B cell (primary cell): ENCODE results near the gene TBX21. TPM values are rescaled to one million over a fixed set of nuclear protein-coding genes. Genes with fewer than 3 reads are reported as not detected.

Experiments used
- ATAC-seq: fragments of 200-7000 bp; cut with Tn5 transposase; one replicate; pipeline ENCODE4 v1.10.0; 2021; ENCODE audit warnings: low read depth, mild to moderate bottlenecking, moderate number of reproducible peaks, moderate library complexity
- CTCF ChIA-PET: fragments of 350-600 bp; sonication (Branson Sonifier 250); formaldehyde crosslinking; loops from one replicate; lab custom pipeline; 2021; ENCODE audit warnings: antibody characterized with exemption, inconsistent platforms; lab: Charles Lee
- POLR2A ChIA-PET: fragments of 350-600 bp; sonication (Branson Sonifier 250); formaldehyde crosslinking; loops from one replicate; lab custom pipeline; 2021; ENCODE audit warnings: antibody characterized with exemption; lab: Charles Lee
- DNase-seq: peaks from one replicate; pipeline ENCODE4 v3.0.0; 2013
- H2AFZ ChIP-seq: 2 replicates; pipeline ENCODE4 v1.6.1; 2012; ENCODE audit warnings: mild to moderate bottlenecking, low read depth, low read length; ENCODE audit not compliant: insufficient read depth, poor library complexity, severe bottlenecking
- H3K27ac ChIP-seq, 2 donors: 1 replicate in 1 of 2; 2 replicates in 1 of 2; pipeline ENCODE4 v1.5.1; 2012 to 2013; ENCODE audit warnings: low read length in 2 of 2, mild to moderate bottlenecking in 2 of 2, moderate library complexity in 1 of 2
- H3K27me3 ChIP-seq, 4 experiments: fragments of 200-600 bp in 1 of 4; sonication (generic) in 1 of 4; replicated peaks in 1 of 4; 1 replicate in 2 of 4; 2 replicates in 2 of 4; pipeline versions ENCODE4 v1.6.1 to v1.7.0; 2013 to 2016; ENCODE audit warnings: low read length in 3 of 4, mild to moderate bottlenecking in 2 of 4, mixed read lengths in 1 of 4, moderate library complexity in 1 of 4; ENCODE audit not compliant: insufficient read depth in 4 of 4, control insufficient read depth in 3 of 4; ENCODE audit errors: control extremely low read depth in 1 of 4
- H3K36me3 ChIP-seq, 2 experiments: replicated peaks in 1 of 2; 1 replicate in 1 of 2; 2 replicates in 1 of 2; pipeline versions ENCODE4 v1.6.1 to v1.7.1; 2013; ENCODE audit warnings: low read length in 1 of 2; ENCODE audit not compliant: insufficient read depth in 2 of 2, control insufficient read depth in 1 of 2; ENCODE audit errors: control extremely low read depth in 1 of 2, extremely low read depth in 1 of 2
- H3K4me1 ChIP-seq, 2 donors: fragments of 200-600 bp in 1 of 2; sonication (generic) in 1 of 2; 1 replicate in 1 of 2; 2 replicates in 1 of 2; pipeline versions ENCODE4 v1.5.1 to v1.6.1; 2013 to 2017; ENCODE audit warnings: low read length in 2 of 2; ENCODE audit not compliant: control insufficient read depth in 2 of 2, insufficient read depth in 2 of 2
- H3K4me2 ChIP-seq: replicated peaks from 2 replicates; pipeline ENCODE3; 2012; ENCODE audit warnings: mild to moderate bottlenecking, low read depth, low read length; ENCODE audit not compliant: poor library complexity, severe bottlenecking
- H3K4me3 ChIP-seq, 5 experiments: fragments of 200-600 bp in 1 of 5; sonication (generic) in 1 of 5; 1 replicate in 3 of 5; 2 replicates in 2 of 5; pipeline versions ENCODE4 v1.5.1 to v1.7.0; 2011 to 2016; ENCODE audit warnings: low read length in 4 of 5, mild to moderate bottlenecking in 4 of 5, low read depth in 2 of 5, control low read depth in 1 of 5, moderate library complexity in 1 of 5; ENCODE audit not compliant: insufficient read depth in 1 of 5; ENCODE audit errors: control extremely low read depth in 1 of 5, extremely low read depth in 1 of 5
- H3K79me2 ChIP-seq: fragments of 200-600 bp; sonication (generic); one replicate; pipeline ENCODE4 v1.6.0; 2016; ENCODE audit warnings: low read length; ENCODE audit not compliant: control insufficient read depth, insufficient read depth
- H3K9ac ChIP-seq: fragments of 200-600 bp; sonication (generic); 2 replicates; pipeline ENCODE4 v1.6.1; 2017; ENCODE audit warnings: mild to moderate bottlenecking, low read length, moderate library complexity
- H3K9me3 ChIP-seq, 3 donors: one replicate each; pipeline versions ENCODE4 v1.6.1 to v1.7.1; 2013; ENCODE audit warnings: low read length in 2 of 3; ENCODE audit not compliant: control insufficient read depth in 2 of 3, insufficient read depth in 1 of 3; ENCODE audit errors: control extremely low read depth in 1 of 3
- H4K20me1 ChIP-seq: 2 replicates; pipeline ENCODE4 v1.6.0; 2012; ENCODE audit warnings: mild to moderate bottlenecking, low read length; ENCODE audit not compliant: insufficient read depth, control insufficient read depth, poor library complexity, severe bottlenecking
- H3K27ac Mint-ChIP-seq: one replicate; pipeline ENCODE4 v1.8.0; 2021; ENCODE audit warnings: mixed read lengths
- H3K27me3 Mint-ChIP-seq: one replicate; pipeline ENCODE4 v1.8.0; 2021; ENCODE audit warnings: mixed read lengths
- H3K4me1 Mint-ChIP-seq: one replicate; pipeline ENCODE4 v1.8.0; 2021; ENCODE audit warnings: mixed read lengths
- H3K4me3 Mint-ChIP-seq: one replicate; pipeline ENCODE4 v1.8.0; 2021; ENCODE audit warnings: mixed read lengths
- H3K9me3 Mint-ChIP-seq: one replicate; pipeline ENCODE4 v1.8.0; 2022; ENCODE audit warnings: mixed read lengths; ENCODE audit not compliant: insufficient read depth
- CTCF ChIP-seq: fragments of 200-600 bp; IDR thresholded peaks from one replicate; pipeline ENCODE4 v1.8.0; 2022; ENCODE audit warnings: antibody characterized with exemption, mild to moderate bottlenecking
- EZH2 ChIP-seq: IDR thresholded peaks from 2 replicates; pipeline ENCODE4 v1.6.1; 2012; ENCODE audit warnings: borderline replicate concordance, low read depth, mild to moderate bottlenecking, moderate library complexity, low read length; ENCODE audit not compliant: insufficient read depth, poor library complexity, severe bottlenecking
- WGBS: methylation state at CpG from one replicate; pipeline ENCODE4 v1.1.5; 2013; ENCODE audit warnings: missing lambda C conversion rate; ENCODE audit not compliant: insufficient coverage; 5-methylcytosine and 5-hydroxymethylcytosine counted together
- intact Hi-C: fragments of 100-400 bp; cut with micrococcal nuclease; formaldehyde crosslinking; loops from one replicate; pipeline ENCODE4 v1.10.0; 2022
- polyA plus RNA-seq: library from polyadenylated mRNA; depleted of rRNA; stranded (reverse); fragments of >200 nt; gene quantifications from 2 replicates; pipeline ENCODE4 v1.2.3, GENCODE V29; 2012
- total RNA-seq, 2 donors: library from RNA; stranded (reverse); fragments of 120-200 nt in 1 of 2; gene quantifications; 1 replicate in 1 of 2; 2 replicates in 1 of 2; pipeline versions ENCODE4 v1.2.3 to v1.2.4, GENCODE V29; 2013 to 2022

Gene TBX21
- total and polyA plus RNA-seq, 2 donors (not counting 1 experiment from before 2014, with no cell fraction given): 10.8 TPM

GRCh38 chr17:47704116-47704515 lies 28.9 kb upstream of the TBX21 start:
- Histone ChIP-seq H3K36me3 (no peaks in the 10 kb centered on the region), H3K79me2 (no peaks in the 10 kb centered on the region), H2AFZ (peak overlapping the region; percentile 1), H3K27ac (peak overlapping the region; percentile 4 to 45), H3K4me3 (peak overlapping the region in 2 of 5 experiments; percentile 19 to 56), H3K9ac (peak overlapping the region; percentile 39), H3K4me1 (peaks cover 51 to 73% of the 10 kb centered on the region in 2 donors), H3K9me3 (no peaks in the 10 kb centered on the region), H3K4me2 (peak overlapping the region; percentile 82), H3K27me3 (no peaks in the 10 kb centered on the region), H4K20me1 (peaks cover 2% of the 10 kb centered on the region)
- Mint-ChIP-seq H3K9me3 (no peaks in the 10 kb centered on the region), H3K27me3 (no peaks in the 10 kb centered on the region), H3K4me3 (peak overlapping the region; percentile 65), H3K27ac (peak overlapping the region; percentile 80), H3K4me1 (peaks cover 66% of the 10 kb centered on the region)
- peak; percentile 64 for DNase-seq
- intact Hi-C loops: no loop called here
- 0% methylated on average over 6 of the region's 14 CpGs for WGBS
- TF ChIP-seq EZH2: no peak
- TF ChIP-seq CTCF: no peak
- ChIA-PET CTCF (interaction anchor here (0.9 to 2.2 kb wide), 7 partner anchors 9 to 186 kb away, joined by 3 to 11 read pairs (median 5); partner anchors contain the start of gene TBX21), POLR2A (interaction anchor here (1.0 kb wide), 1 partner anchor 29 kb away, joined by 3 read pairs; the partner anchor contains the start of gene TBX21)
- peak; percentile 66 for ATAC-seq

- WGBS: 60% methylated on average over 5 of the region's 6 CpGs
- H3K4me3 Mint-ChIP-seq: peak overlapping the region; percentile 65
Observed at GRCh38 chr17:47704736-47705135, 28.3 kb upstream of the TBX21 start.

More at GRCh38 chr17:47704736-47705135, 28.3 kb upstream of the TBX21 start:
- Mint-ChIP-seq H3K4me1 (peaks cover 64% of the 10 kb centered on the region), H3K9me3 (no peaks in the 10 kb centered on the region), H3K27me3 (no peaks in the 10 kb centered on the region), H3K27ac (peak overlapping the region; percentile 80)
- DNase-seq (no peak), ATAC-seq (no peak)
- H3K27ac ChIP-seq: peak overlapping the region in 1 of 2 donors; percentile 4
- no peak overlapping the region for H3K4me3 ChIP-seq
- H3K9ac ChIP-seq: no peak overlapping the region
- no peaks in the 10 kb centered on the region for H3K36me3 ChIP-seq
- peaks cover 51 to 70% of the 10 kb centered on the region in 2 donors for H3K4me1 ChIP-seq
- no peaks in the 10 kb centered on the region for H3K27me3 ChIP-seq
- H2AFZ ChIP-seq: no peak overlapping the region
- H3K9me3 ChIP-seq: no peaks in the 10 kb centered on the region
- H3K4me2 ChIP-seq: peak overlapping the region; percentile 82
- CTCF ChIA-PET: interaction anchor here (1.0 to 2.2 kb wide), 6 partner anchors 10 to 185 kb away, joined by 3 to 11 read pairs (median 6); partner anchors contain the start of gene TBX21
- H3K79me2 ChIP-seq: no peaks in the 10 kb centered on the region
- no peaks in the 10 kb centered on the region for H4K20me1 ChIP-seq
- intact Hi-C loops: no loop called here
- TF ChIP-seq EZH2: no peak
- TF ChIP-seq CTCF: no peak
- POLR2A ChIA-PET: interaction anchor here (1.0 kb wide), 1 partner anchor 28 kb away, joined by 3 read pairs; the partner anchor contains the start of gene TBX21
